H9 (cell line): ENCODE measurements around the gene TET2. TPM values are rescaled to one million over a fixed set of nuclear protein-coding genes. Genes with fewer than 3 reads are reported as not detected.

Source experiments
- DNase-seq: peaks from one replicate; pipeline ENCODE4 v3.0.0-alpha.2; 2017
- H2AFZ ChIP-seq: one replicate; pipeline ENCODE4 v1.6.1; 2013; ENCODE audit warnings: mild to moderate bottlenecking, low read length, control low read depth, moderate library complexity
- H2AK5ac ChIP-seq: 2 replicates; pipeline ENCODE4 v1.6.1; 2013; ENCODE audit warnings: low read length, control low read depth, mixed read lengths; ENCODE audit not compliant: insufficient read length
- H2BK120ac ChIP-seq: one replicate; pipeline ENCODE4 v1.6.1; 2013; ENCODE audit warnings: low read depth, mild to moderate bottlenecking, low read length, control low read depth, inconsistent platforms; ENCODE audit not compliant: poor library complexity, severe bottlenecking
- H2BK12ac ChIP-seq: 2 replicates; pipeline ENCODE4 v1.6.1; 2013; ENCODE audit warnings: low read length, control low read depth, mixed read lengths, low read depth; ENCODE audit not compliant: insufficient read length
- H2BK15ac ChIP-seq: 2 replicates; pipeline ENCODE4 v1.6.1; 2013; ENCODE audit warnings: low read depth, low read length, control low read depth
- H2BK20ac ChIP-seq: one replicate; pipeline ENCODE4 v1.6.1; 2013; ENCODE audit warnings: low read depth, mild to moderate bottlenecking, low read length, control low read depth, inconsistent platforms; ENCODE audit not compliant: poor library complexity, severe bottlenecking
- H2BK5ac ChIP-seq: 2 replicates; pipeline ENCODE4 v1.6.1; 2013; ENCODE audit warnings: low read length, control low read depth, mixed read lengths; ENCODE audit not compliant: insufficient read length
- H3K14ac ChIP-seq: 2 replicates; pipeline ENCODE4 v1.6.1; 2013; ENCODE audit warnings: low read length, control low read depth; ENCODE audit not compliant: insufficient read depth
- H3K18ac ChIP-seq: 2 replicates; pipeline ENCODE4 v1.6.1; 2013; ENCODE audit warnings: low read depth, mild to moderate bottlenecking, mixed read lengths, low read length, control low read depth; ENCODE audit not compliant: insufficient read length
- H3K23ac ChIP-seq: 2 replicates; pipeline ENCODE4 v1.6.1; 2013; ENCODE audit warnings: low read length, control low read depth, mixed read lengths, low read depth; ENCODE audit not compliant: insufficient read length
- H3K23me2 ChIP-seq: 2 replicates; pipeline ENCODE4 v1.6.1; 2013; ENCODE audit warnings: low read depth, mild to moderate bottlenecking, mixed read lengths, low read length, control low read depth; ENCODE audit not compliant: insufficient read length, poor library complexity, severe bottlenecking
- H3K27ac ChIP-seq: 2 replicates; pipeline ENCODE4 v1.5.1; 2013; ENCODE audit warnings: low read length, control low read depth, mixed read lengths, low read depth; ENCODE audit not compliant: insufficient read length
- H3K27me3 ChIP-seq: 2 replicates; pipeline ENCODE4 v1.6.1; 2013; ENCODE audit warnings: low read length, control low read depth, inconsistent platforms; ENCODE audit not compliant: insufficient read depth
- H3K4ac ChIP-seq: 2 replicates; pipeline ENCODE4 v1.6.1; 2013; ENCODE audit warnings: low read depth, mild to moderate bottlenecking, control low read depth, inconsistent platforms, low read length, moderate library complexity
- H3K4me1 ChIP-seq: 2 replicates; pipeline ENCODE4 v1.6.1; 2013; ENCODE audit warnings: low read length, control low read depth, inconsistent platforms; ENCODE audit not compliant: insufficient read depth
- H3K4me2 ChIP-seq: 2 replicates; pipeline ENCODE4 v1.6.1; 2013; ENCODE audit warnings: low read length, control low read depth, mixed read lengths; ENCODE audit not compliant: insufficient read length, insufficient read depth
- H3K56ac ChIP-seq: 2 replicates; pipeline ENCODE4 v1.6.1; 2013; ENCODE audit warnings: low read depth, mild to moderate bottlenecking, mixed read lengths, low read length, control low read depth; ENCODE audit not compliant: insufficient read length
- H3K79me1 ChIP-seq: 2 replicates; pipeline ENCODE4 v1.6.1; 2013; ENCODE audit warnings: low read depth, mild to moderate bottlenecking, moderate library complexity, low read length, control low read depth, inconsistent platforms; ENCODE audit not compliant: insufficient read depth, poor library complexity, severe bottlenecking
- H3K79me2 ChIP-seq: 2 replicates; pipeline ENCODE4 v1.6.1; 2013; ENCODE audit warnings: low read length, control low read depth, inconsistent platforms; ENCODE audit not compliant: insufficient read depth
- H3K9ac ChIP-seq: 2 replicates; pipeline ENCODE4 v1.6.1; 2013; ENCODE audit warnings: low read length, control low read depth, mixed read lengths; ENCODE audit not compliant: insufficient read length; ENCODE audit errors: extremely low read depth
- H3K9me3 ChIP-seq: one replicate; pipeline ENCODE4 v1.6.1; 2013; ENCODE audit warnings: low read depth, low read length, inconsistent platforms; ENCODE audit not compliant: control insufficient read depth
- H3T11ph ChIP-seq: one replicate; pipeline ENCODE4 v1.6.1; 2013; ENCODE audit warnings: mild to moderate bottlenecking, low read length, control low read depth, inconsistent platforms
- H4K20me1 ChIP-seq: one replicate; pipeline ENCODE4 v1.6.1; 2013; ENCODE audit not compliant: control insufficient read depth, insufficient read length, insufficient read depth
- H4K5ac ChIP-seq: 2 replicates; pipeline ENCODE4 v1.6.1; 2013; ENCODE audit warnings: low read depth, mild to moderate bottlenecking, mixed read lengths, low read length, control low read depth; ENCODE audit not compliant: insufficient read length
- H4K8ac ChIP-seq: replicated peaks from 2 replicates; pipeline ENCODE4 v1.6.1; 2013; ENCODE audit warnings: low read length, control low read depth, mixed read lengths, low read depth; ENCODE audit not compliant: insufficient read length
- H4K91ac ChIP-seq: 2 replicates; pipeline ENCODE4 v1.6.1; 2013; ENCODE audit warnings: low read depth, mild to moderate bottlenecking, moderate library complexity, mixed read lengths, low read length, control low read depth; ENCODE audit not compliant: insufficient read length
- H3K27ac Mint-ChIP-seq, 3 experiments: 2 replicates in 2 of 3; 3 replicates in 1 of 3; pipeline ENCODE4 v1.8.0; 2020 to 2021; ENCODE audit warnings: mixed read lengths in 3 of 3, mild to moderate bottlenecking in 1 of 3, moderate library complexity in 1 of 3
- H3K27me3 Mint-ChIP-seq: 2 replicates; pipeline ENCODE4 v1.8.0; 2021; ENCODE audit warnings: low read depth, mild to moderate bottlenecking, moderate library complexity, mixed read lengths
- H3K36me3 Mint-ChIP-seq, 3 experiments: 2 replicates in 2 of 3; 3 replicates in 1 of 3; pipeline ENCODE4 v1.8.0; 2020 to 2021; ENCODE audit warnings: low read depth in 3 of 3, mixed read lengths in 3 of 3; ENCODE audit not compliant: insufficient read depth in 1 of 3
- H3K4me1 Mint-ChIP-seq, 2 experiments: 2 replicates each; pipeline ENCODE4 v1.8.0; 2020; ENCODE audit warnings: mixed read lengths in 2 of 2
- H3K4me3 Mint-ChIP-seq, 2 experiments: 2 replicates in 1 of 2; 3 replicates in 1 of 2; pipeline ENCODE4 v1.8.0; 2020 to 2021; ENCODE audit warnings: mild to moderate bottlenecking in 2 of 2, mixed read lengths in 2 of 2, moderate library complexity in 1 of 2
- H3K9me3 Mint-ChIP-seq, 2 experiments: 2 replicates in 1 of 2; 3 replicates in 1 of 2; pipeline ENCODE4 v1.8.0; 2020; ENCODE audit warnings: mild to moderate bottlenecking in 2 of 2, mixed read lengths in 2 of 2, moderate library complexity in 1 of 2
- CTCF ChIP-seq: fragments of 200-600 bp; sonication (generic); conservative IDR thresholded peaks from 3 replicates; pipeline ENCODE4 v1.8.0; 2021; ENCODE audit warnings: antibody characterized with exemption, mild to moderate bottlenecking
- WGBS: extraction: QIAGEN DNeasy Blood & Tissue Kit; methylation state at CpG from one replicate; pipeline ENCODE4 v1.1.7; 2013; ENCODE audit warnings: missing lambda C conversion rate, low lambda C conversion rate, mixed read lengths; ENCODE audit not compliant: insufficient read length; ENCODE audit errors: extremely low coverage; 5-methylcytosine and 5-hydroxymethylcytosine counted together
- total RNA-seq: library from RNA; stranded (reverse); gene quantifications from 2 replicates; pipeline ENCODE4 v1.2.1, GENCODE V29; 2021

Gene TET2
- total RNA-seq, 1 experiment from 2014 or later: 3.1 TPM

DNA sequence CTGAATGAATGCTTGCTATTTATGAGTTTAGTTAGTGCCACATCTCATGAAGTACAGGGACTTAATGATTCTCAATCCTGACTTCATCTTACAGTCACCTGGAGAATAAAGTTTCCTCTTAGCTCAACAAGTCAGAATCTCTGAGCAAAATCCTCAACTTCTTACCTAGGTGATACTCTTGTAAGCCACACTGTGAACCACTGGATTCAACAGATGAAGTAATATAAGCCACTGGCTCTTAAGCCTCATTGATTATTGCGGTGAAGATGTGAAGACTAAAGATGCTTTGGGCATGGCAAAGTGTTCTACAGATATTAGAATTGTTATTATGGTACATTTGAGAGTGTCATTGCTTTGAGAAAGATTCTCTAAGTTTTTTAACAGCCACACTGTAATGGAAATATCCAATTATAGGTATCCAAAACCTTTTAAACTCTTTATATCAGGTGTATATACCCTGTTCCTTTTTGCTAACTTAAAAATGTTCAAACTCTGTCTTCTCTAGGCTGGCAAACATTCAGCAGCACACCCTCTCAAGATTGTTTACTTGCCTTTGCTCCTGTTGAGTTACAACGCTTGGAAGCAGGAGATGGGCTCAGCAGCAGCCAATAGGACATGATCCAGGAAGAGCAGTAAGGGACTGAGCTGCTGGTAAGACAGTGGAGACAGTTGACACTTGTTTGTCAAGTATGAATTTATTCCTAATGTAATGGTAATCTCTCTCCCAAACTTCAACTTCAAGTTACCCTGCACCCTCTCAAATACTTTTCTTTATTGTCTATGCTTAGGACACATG, 43.4 kb downstream of the TET2 start:
- no peak for TF ChIP-seq CTCF
- H3K27ac ChIP-seq: no peak overlapping the region

More for the DNA sequence above, 43.4 kb downstream of the TET2 start:
- H3K4me1 Mint-ChIP-seq: peaks cover 5 to 6% of the 10 kb centered on the region in 2 experiments
- H3T11ph ChIP-seq: no peak overlapping the region
- no peak overlapping the region for H2AK5ac ChIP-seq
- H2BK120ac ChIP-seq: no peak overlapping the region
- H3K4me2 ChIP-seq: no peak overlapping the region
- H2AFZ ChIP-seq: no peak overlapping the region
- no peak overlapping the region for H3K23ac ChIP-seq
- no peaks in the 10 kb centered on the region for H3K36me3 Mint-ChIP-seq
- no peak overlapping the region for H4K5ac ChIP-seq
- no peak overlapping the region for H2BK20ac ChIP-seq
- H3K4me1 ChIP-seq: no peaks in the 10 kb centered on the region
- no peaks in the 10 kb centered on the region; the same call in 1 of the 2 replicates for H3K27me3 Mint-ChIP-seq
- H2BK5ac ChIP-seq: no peak overlapping the region
- H3K79me2 ChIP-seq: no peaks in the 10 kb centered on the region
- no peaks in the 10 kb centered on the region for H3K9me3 ChIP-seq
- WGBS: no CpG with 5 or more reads among the region's 2 CpGs
- H3K14ac ChIP-seq: no peak overlapping the region
- H3K27ac Mint-ChIP-seq: peak overlapping the region in 1 of 3 experiments; percentile 14; a peak in 1 of 7 replicates
- H4K20me1 ChIP-seq: no peaks in the 10 kb centered on the region
- H3K9ac ChIP-seq: no peak overlapping the region
- H3K79me1 ChIP-seq: no peaks in the 10 kb centered on the region
- H2BK15ac ChIP-seq: no peak overlapping the region
- H3K18ac ChIP-seq: no peak overlapping the region
- no peak overlapping the region for H3K56ac ChIP-seq
- H4K8ac ChIP-seq: no peak overlapping the region
- no peak overlapping the region for H3K4ac ChIP-seq
- no peaks in the 10 kb centered on the region for H3K27me3 ChIP-seq
- H4K91ac ChIP-seq: no peak overlapping the region
- H3K4me3 Mint-ChIP-seq: no peak overlapping the region
- DNase-seq: no peak
- no peak overlapping the region for H2BK12ac ChIP-seq
- no peaks in the 10 kb centered on the region for H3K23me2 ChIP-seq
- no peaks in the 10 kb centered on the region for H3K9me3 Mint-ChIP-seq
